Measurements from ENCODE around the gene RAB20.

The RAB20 gene

GRCh38 chr13:110506859-110507566, 54.5 kb downstream of the RAB20 start:
- no peak for DNase-seq (ENCODE audit: low read depth)
- TF ChIP-seq, protein P1, sequence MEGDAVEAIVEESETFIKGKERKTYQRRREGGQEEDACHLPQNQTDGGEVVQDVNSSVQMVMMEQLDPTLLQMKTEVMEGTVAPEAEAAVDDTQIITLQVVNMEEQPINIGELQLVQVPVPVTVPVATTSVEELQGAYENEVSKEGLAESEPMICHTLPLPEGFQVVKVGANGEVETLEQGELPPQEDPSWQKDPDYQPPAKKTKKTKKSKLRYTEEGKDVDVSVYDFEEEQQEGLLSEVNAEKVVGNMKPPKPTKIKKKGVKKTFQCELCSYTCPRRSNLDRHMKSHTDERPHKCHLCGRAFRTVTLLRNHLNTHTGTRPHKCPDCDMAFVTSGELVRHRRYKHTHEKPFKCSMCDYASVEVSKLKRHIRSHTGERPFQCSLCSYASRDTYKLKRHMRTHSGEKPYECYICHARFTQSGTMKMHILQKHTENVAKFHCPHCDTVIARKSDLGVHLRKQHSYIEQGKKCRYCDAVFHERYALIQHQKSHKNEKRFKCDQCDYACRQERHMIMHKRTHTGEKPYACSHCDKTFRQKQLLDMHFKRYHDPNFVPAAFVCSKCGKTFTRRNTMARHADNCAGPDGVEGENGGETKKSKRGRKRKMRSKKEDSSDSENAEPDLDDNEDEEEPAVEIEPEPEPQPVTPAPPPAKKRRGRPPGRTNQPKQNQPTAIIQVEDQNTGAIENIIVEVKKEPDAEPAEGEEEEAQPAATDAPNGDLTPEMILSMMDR (IDR thresholded peaks at IDR 0.05; ENCODE audit: low read depth, low read length, missing control alignments) = no peak
- no peak overlapping the region for H3K4me3 ChIP-seq (ENCODE audit: low read depth, low read length)

- DNase-seq (ENCODE audit: low read depth) = no peak
- TF ChIP-seq, protein P1 (IDR thresholded peaks at IDR 0.05; ENCODE audit: low read depth, low read length, missing control alignments) = no peak
- H3K4me3 ChIP-seq (ENCODE audit: low read depth, low read length) = no peak overlapping the region
These were observed 55.1 kb downstream of the RAB20 start for GRCh38 chr13:110506396-110506795.

DNA sequence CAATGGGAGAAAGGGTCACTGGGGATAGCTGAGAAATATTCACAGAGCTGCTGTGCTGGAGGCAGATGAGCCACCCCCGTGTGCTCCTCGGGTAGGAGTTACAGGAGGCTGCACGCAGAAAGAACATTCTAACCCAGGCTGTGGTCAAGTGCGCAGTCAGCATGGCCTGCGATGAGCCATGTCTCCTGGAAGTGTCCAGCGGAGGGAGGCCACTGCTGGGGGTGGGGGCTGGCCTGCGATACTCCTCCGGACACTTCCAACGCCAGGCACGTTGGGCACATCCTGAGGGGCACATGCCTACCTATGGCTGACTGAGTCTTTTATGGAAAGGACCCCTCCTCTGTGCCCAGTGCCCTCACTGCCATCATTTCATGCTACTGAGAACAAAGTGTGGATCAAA, 55.9 kb downstream of the RAB20 start:
- DNase-seq (ENCODE audit: low read depth) = no peak
- TF ChIP-seq, protein P1 (IDR thresholded peaks at IDR 0.05; ENCODE audit: low read depth, low read length, missing control alignments) = no peak
- no peak overlapping the region for H3K4me3 ChIP-seq (ENCODE audit: low read depth, low read length)

DNA sequence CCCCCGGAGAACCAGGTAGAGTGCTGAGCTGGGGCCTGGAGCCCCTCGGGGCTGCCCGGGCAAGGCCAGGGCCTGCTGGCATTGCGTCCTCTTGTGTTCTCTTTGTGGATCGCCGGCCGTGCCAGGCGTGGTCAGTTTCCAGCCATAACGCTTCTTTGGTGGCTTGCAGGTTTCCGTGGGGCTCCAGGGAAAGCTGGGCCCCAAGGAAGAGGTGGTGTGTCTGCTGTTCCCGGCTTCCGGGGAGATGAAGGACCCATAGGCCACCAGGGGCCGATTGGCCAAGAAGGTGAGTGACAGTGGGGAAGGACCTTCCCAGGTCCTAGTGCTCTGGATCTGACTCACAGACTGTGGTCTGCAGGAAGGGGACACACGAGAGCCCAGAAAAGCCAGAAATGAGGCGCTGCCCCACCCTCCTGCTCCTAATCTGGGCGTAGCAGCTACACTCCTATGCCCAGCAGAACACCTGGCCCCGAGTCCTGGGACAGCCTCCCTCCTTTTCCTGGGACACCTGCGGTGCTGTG, 57.5 kb downstream of the RAB20 start:
- TF ChIP-seq, protein P1 (IDR thresholded peaks at IDR 0.05; ENCODE audit: low read depth, low read length, missing control alignments) = no peak
- no peak for DNase-seq (ENCODE audit: low read depth)
- no peak overlapping the region for H3K4me3 ChIP-seq (ENCODE audit: low read depth, low read length)

GRCh38 chr13:110503037-110503901, 58.3 kb downstream of the RAB20 start:
- TF ChIP-seq, protein P1 (IDR thresholded peaks at IDR 0.05; ENCODE audit: low read depth, low read length, missing control alignments) = no peak
- no peak for DNase-seq (ENCODE audit: low read depth)
- H3K4me3 ChIP-seq (ENCODE audit: low read depth, low read length) = no peak overlapping the region

GRCh38 chr13:110501188-110501587, 60.3 kb downstream of the RAB20 start:
- no peak overlapping the region for H3K4me3 ChIP-seq (ENCODE audit: low read depth, low read length)
- TF ChIP-seq, protein P1 (IDR thresholded peaks at IDR 0.05; ENCODE audit: low read depth, low read length, missing control alignments) = no peak
- DNase-seq (ENCODE audit: low read depth) = no peak

Data from GM12864 (cell line).